GM23338 (cell line): ENCODE measurements around the gene DHRS3. TPM values are rescaled to one million over a fixed set of nuclear protein-coding genes. Genes with fewer than 3 reads are reported as not detected.
A peak's percentile ranks its signal among the peaks of the same experiment; 100 is the strongest.

Experiments used
- ATAC-seq: fragments of 200-7000 bp; cut with Tn5 transposase; 3 replicates; pipeline ENCODE4 v1.9.1; 2020
- DNase-seq: peaks from one replicate; pipeline ENCODE4 v3.0.0-alpha.2; 2015; ENCODE audit warnings: low spot score
- H2AFZ ChIP-seq: fragments of 200-600 bp; sonication (generic); 2 replicates; pipeline ENCODE4 v1.8.0; 2016; ENCODE audit warnings: antibody characterized with exemption, mild to moderate bottlenecking, moderate library complexity
- H3F3A ChIP-seq: fragments of 200-600 bp; sonication (generic); replicated peaks from 2 replicates; pipeline ENCODE4 v1.8.0; 2017; ENCODE audit warnings: antibody characterized with exemption, mixed run types, low read depth
- H3K27ac ChIP-seq: fragments of 200-600 bp; sonication (generic); 2 replicates; pipeline ENCODE4 v1.6.1; 2016; ENCODE audit warnings: low read depth
- H3K27me3 ChIP-seq: fragments of 200-600 bp; sonication (generic); 2 replicates; pipeline ENCODE4 v1.8.0; 2016; ENCODE audit warnings: mild to moderate bottlenecking, mixed run types, moderate library complexity; ENCODE audit not compliant: insufficient read depth
- H3K36me3 ChIP-seq: fragments of 200-600 bp; sonication (generic); 2 replicates; pipeline ENCODE4 v1.8.0; 2016; ENCODE audit warnings: mild to moderate bottlenecking; ENCODE audit not compliant: insufficient read depth
- H3K4me1 ChIP-seq: fragments of 200-600 bp; sonication (generic); 2 replicates; pipeline ENCODE4 v1.8.0; 2016; ENCODE audit warnings: mild to moderate bottlenecking, moderate library complexity; ENCODE audit not compliant: insufficient read depth
- H3K4me2 ChIP-seq: fragments of 200-600 bp; sonication (generic); 2 replicates; pipeline ENCODE4 v1.7.1; 2017; ENCODE audit warnings: mixed run types
- H3K4me3 ChIP-seq: fragments of 200-600 bp; sonication (generic); 2 replicates; pipeline ENCODE4 v1.6.1; 2016; ENCODE audit warnings: mixed run types
- H3K79me2 ChIP-seq: fragments of 200-600 bp; sonication (generic); replicated peaks from 2 replicates; pipeline ENCODE4 v1.8.0; 2017; ENCODE audit warnings: mild to moderate bottlenecking; ENCODE audit not compliant: insufficient read depth
- H3K9me2 ChIP-seq: fragments of 200-600 bp; sonication (generic); 2 replicates; pipeline ENCODE4 v1.8.0; 2017; ENCODE audit not compliant: insufficient read depth
- H4K20me1 ChIP-seq: fragments of 200-600 bp; sonication (generic); replicated peaks from 2 replicates; pipeline ENCODE4 v1.8.0; 2017; ENCODE audit warnings: mild to moderate bottlenecking; ENCODE audit not compliant: insufficient read depth
- H3K27ac Mint-ChIP-seq: 2 replicates; pipeline ENCODE4 v1.8.0; 2020; ENCODE audit warnings: inconsistent platforms, mild to moderate bottlenecking, moderate library complexity, mixed read lengths
- H3K27me3 Mint-ChIP-seq: 3 replicates; pipeline ENCODE4 v1.8.0; 2022; ENCODE audit warnings: low read depth, mild to moderate bottlenecking, moderate library complexity, mixed read lengths, inconsistent platforms; ENCODE audit not compliant: insufficient read depth, poor library complexity
- H3K36me3 Mint-ChIP-seq: 3 replicates; pipeline ENCODE4 v1.8.0; 2021; ENCODE audit warnings: low read depth, mild to moderate bottlenecking, inconsistent platforms, moderate library complexity, mixed read lengths
- H3K4me1 Mint-ChIP-seq: 3 replicates; pipeline ENCODE4 v1.8.0; 2020; ENCODE audit warnings: mild to moderate bottlenecking, inconsistent platforms, mixed read lengths
- H3K4me3 Mint-ChIP-seq: 3 replicates; pipeline ENCODE4 v1.8.0; 2021; ENCODE audit warnings: moderate library complexity, mild to moderate bottlenecking, inconsistent platforms, mixed read lengths
- H3K9me3 Mint-ChIP-seq: 3 replicates; pipeline ENCODE4 v1.8.0; 2020; ENCODE audit warnings: moderate library complexity, mild to moderate bottlenecking, inconsistent platforms, mixed read lengths
- CREB1 ChIP-seq: fragments of 250-450 bp; sonication (Bioruptor Pico); IDR thresholded peaks from 2 replicates; pipeline ENCODE4 v1.5.0; 2020; ENCODE audit warnings: low read depth, mild to moderate bottlenecking, moderate library complexity
- CTCF ChIP-seq, 2 experiments: fragments of 200-600 bp in 1 of 2; sonication (generic) in 1 of 2; conservative IDR thresholded peaks; 2 replicates each; pipeline versions ENCODE4 v1.5.1 to v1.6.1; 2016 to 2017; ENCODE audit warnings: antibody characterized with exemption in 2 of 2, low read depth in 2 of 2, mild to moderate bottlenecking in 2 of 2, moderate library complexity in 1 of 2
- ETS1 ChIP-seq: IDR thresholded peaks from 2 replicates; pipeline ENCODE4 v1.6.1; 2016; ENCODE audit warnings: antibody characterized with exemption
- EZH2 ChIP-seq: fragments of 200-600 bp; sonication (generic); IDR thresholded peaks from one replicate; pipeline ENCODE4 v1.8.0; 2017; ENCODE audit warnings: antibody characterized with exemption, mild to moderate bottlenecking, low read depth; ENCODE audit not compliant: unreplicated experiment
- JUNB ChIP-seq: IDR thresholded peaks from one replicate; pipeline ENCODE4 v1.6.1; 2016; ENCODE audit warnings: antibody characterized with exemption; ENCODE audit not compliant: unreplicated experiment
- REST ChIP-seq: IDR thresholded peaks from one replicate; pipeline ENCODE4 v1.6.1; 2018; ENCODE audit warnings: antibody characterized with exemption; ENCODE audit not compliant: unreplicated experiment
- ZNF114 ChIP-seq: fragments of 250-450 bp; sonication (Bioruptor Pico); IDR thresholded peaks from 2 replicates; pipeline ENCODE4 v1.5.0; 2020; ENCODE audit warnings: mild to moderate bottlenecking, moderate library complexity
- ZNF331 ChIP-seq: fragments of 250-450 bp; sonication (Bioruptor Pico); IDR thresholded peaks from 2 replicates; pipeline ENCODE4 v1.5.0; 2020; ENCODE audit warnings: low read depth, mild to moderate bottlenecking, moderate library complexity
- ZNF462 ChIP-seq: fragments of 250-450 bp; sonication (Bioruptor Pico); IDR thresholded peaks from 2 replicates; pipeline ENCODE4 v1.5.0; 2020; ENCODE audit warnings: mild to moderate bottlenecking, moderate library complexity
- polyA plus RNA-seq: library from polyadenylated mRNA; unstranded; fragments of >200 nt; fragmentation: Nextera tagmentation; extraction: Ambion mirVana; gene quantifications from 2 replicates; pipeline ENCODE4 v1.2.1, GENCODE V29; 2016
- total RNA-seq: library from RNA; depleted of rRNA; stranded (reverse); fragments of >200 nt; shearing (Covaris generic); gene quantifications from 2 replicates; pipeline ENCODE4 v1.2.3, GENCODE V29; 2014

DHRS3 gene
- total and polyA plus RNA-seq, 2 experiments from 2014 or later: 21.0 to 26.0 TPM

- H3K9me2 ChIP-seq: no peaks in the 10 kb centered on the region
- H2AFZ ChIP-seq: no peak overlapping the region
- 0 out of 2 replicates have a peak, but pooled peaks cover 6% of the 10 kb centered on the region for H4K20me1 ChIP-seq
- H3K27ac ChIP-seq: no peak overlapping the region
- H3K79me2 ChIP-seq: peaks cover 14% of the 10 kb centered on the region
- no peaks in the 10 kb centered on the region for H3K36me3 ChIP-seq
- Mint-ChIP-seq H3K4me1 (peaks cover 33% of the 10 kb centered on the region), H3K27ac (no peak overlapping the region), H3K27me3 (peaks cover 24% of the 10 kb centered on the region), H3K36me3 (no peaks in the 10 kb centered on the region; the same call in 2 of the 3 replicates), H3K4me3 (peak overlapping the region; percentile 6; the same call in 1 of the 3 replicates), H3K9me3 (no peaks in the 10 kb centered on the region; the same call in 2 of the 3 replicates)
- H3K4me3 ChIP-seq: no peak overlapping the region
- DNase-seq (no peak), ATAC-seq (no peak)
- 0 out of 2 replicates have a peak, but pooled peaks cover 3% of the 10 kb centered on the region for H3K27me3 ChIP-seq
- peak overlapping the region; percentile 98 for H3K4me2 ChIP-seq
- H3F3A ChIP-seq: peaks cover 13% of the 10 kb centered on the region; the same call in 1 of the 2 replicates
- no peak for TF ChIP-seq ZNF331 (CRISPR knock-in tag)
- no peak for TF ChIP-seq EZH2
- TF ChIP-seq ZNF114 (CRISPR knock-in tag): no peak
- TF ChIP-seq CREB1: no peak
- TF ChIP-seq ETS1: no peak
- no peak for TF ChIP-seq CTCF (conservative IDR thresholded peaks at IDR 0.05; ENCODE audit: low read depth in 2 of 2)
- no peak for TF ChIP-seq REST
- no peak for TF ChIP-seq JUNB
- no peak for TF ChIP-seq ZNF462
- H3K4me1 ChIP-seq: peaks cover 35% of the 10 kb centered on the region
These were observed 24.4 kb downstream of the DHRS3 start for GRCh38 chr1:12593621-12594066.
